SK-N-SH (cell line): ENCODE data around the gene SDHA. TPM values are rescaled to one million over a fixed set of nuclear protein-coding genes. Genes with fewer than 3 reads are reported as not detected.

Experiments used
- CTCF ChIA-PET: fragments of 300-600, 350-600 bp; formaldehyde crosslinking; extraction: SDS; loops from one replicate; lab custom pipeline; 2021; lab: Yijun Ruan, JAX
- POLR2A ChIA-PET: fragments of 350-600 bp; sonication (Branson Sonifier 250); formaldehyde crosslinking; extraction: SDS; loops from one replicate; lab custom pipeline; 2020; ENCODE audit warnings: antibody characterized with exemption, inconsistent platforms; lab: Yijun Ruan, JAX
- DNase-seq: peaks from one replicate; pipeline ENCODE4 v3.0.0; 2012
- H2AFZ ChIP-seq: fragments of 200-600 bp; sonication (generic); 2 replicates; pipeline ENCODE4 v1.8.1; 2016; ENCODE audit warnings: antibody characterized with exemption, mild to moderate bottlenecking, low read depth
- H3F3A ChIP-seq: fragments of 200-600 bp; sonication (generic); replicated peaks from 2 replicates; pipeline ENCODE3; 2016; ENCODE audit warnings: antibody characterized with exemption, mild to moderate bottlenecking; ENCODE audit not compliant: insufficient read depth
- H3K27ac ChIP-seq, 2 experiments: fragments of 200-500 bp in 1 of 2; fragments of 200-600 bp in 1 of 2; sonication (Bioruptor generic) in 1 of 2; sonication (generic), shearing (Covaris generic) in 1 of 2; 2 replicates each; pipeline versions ENCODE4 v1.5.1 to v1.6.1; 2014 to 2016; ENCODE audit warnings: low read depth in 2 of 2, inconsistent platforms in 1 of 2, low read length in 1 of 2, mild to moderate bottlenecking in 1 of 2, mixed read lengths in 1 of 2
- H3K27me3 ChIP-seq: fragments of 200-600 bp; sonication (generic), shearing (Covaris generic); 2 replicates; pipeline ENCODE4 v1.6.1; 2016; ENCODE audit warnings: mixed run types; ENCODE audit not compliant: insufficient read depth
- H3K36me3 ChIP-seq, 2 experiments: fragments of 200-500 bp in 1 of 2; fragments of 200-600 bp in 1 of 2; sonication (Bioruptor generic) in 1 of 2; sonication (generic) in 1 of 2; replicated peaks in 1 of 2; 2 replicates each; pipeline versions ENCODE3 to v1.5.1; 2014 to 2016; ENCODE audit warnings: low read length in 1 of 2, mild to moderate bottlenecking in 1 of 2; ENCODE audit not compliant: insufficient read depth in 2 of 2, control insufficient read depth in 1 of 2
- H3K4me1 ChIP-seq, 2 experiments: fragments of 200-500 bp in 1 of 2; fragments of 200-600 bp in 1 of 2; sonication (Bioruptor generic) in 1 of 2; sonication (generic), shearing (Covaris generic) in 1 of 2; 2 replicates each; pipeline versions ENCODE4 v1.5.1 to v1.6.1; 2014 to 2016; ENCODE audit warnings: low read depth in 1 of 2, low read length in 1 of 2, mixed run types in 1 of 2; ENCODE audit not compliant: insufficient read depth in 2 of 2, control insufficient read depth in 1 of 2
- H3K4me2 ChIP-seq: fragments of 200-600 bp; sonication (generic), shearing (Covaris generic); 2 replicates; pipeline ENCODE4 v1.6.1; 2017; ENCODE audit warnings: mixed run types
- H3K4me3 ChIP-seq, 2 experiments: fragments of 200-500 bp in 1 of 2; fragments of 200-600 bp in 1 of 2; sonication (Bioruptor generic) in 1 of 2; sonication (generic), shearing (Covaris generic) in 1 of 2; 2 replicates each; pipeline versions ENCODE4 v1.5.1 to v1.8.1; 2014 to 2016; ENCODE audit warnings: low read depth in 2 of 2, inconsistent platforms in 1 of 2, low read length in 1 of 2, mild to moderate bottlenecking in 1 of 2, mixed read lengths in 1 of 2, moderate library complexity in 1 of 2
- H3K79me2 ChIP-seq: fragments of 200-600 bp; sonication (generic); 2 replicates; pipeline ENCODE4 v1.8.1; 2017; ENCODE audit warnings: mild to moderate bottlenecking; ENCODE audit not compliant: insufficient read depth
- H3K9ac ChIP-seq: fragments of 200-600 bp; sonication (generic); 2 replicates; pipeline ENCODE4 v1.6.1; 2017; ENCODE audit warnings: mixed run types
- H3K9me2 ChIP-seq: fragments of 200-600 bp; sonication (generic); 2 replicates; pipeline ENCODE4 v1.6.1; 2017; ENCODE audit warnings: mixed run types
- H3K9me3 ChIP-seq: fragments of 200-600 bp; sonication (generic); 2 replicates; pipeline ENCODE4 v1.6.1; 2017; ENCODE audit warnings: mixed run types, mild to moderate bottlenecking, moderate library complexity
- H4K20me1 ChIP-seq: fragments of 200-600 bp; sonication (generic); 2 replicates; pipeline ENCODE4 v1.6.1; 2017; ENCODE audit warnings: mild to moderate bottlenecking, mixed run types; ENCODE audit not compliant: insufficient read depth
- CHD2 ChIP-seq: fragments of 150-350 bp; IDR thresholded peaks from 2 replicates; pipeline ENCODE4 v1.6.1; 2018; ENCODE audit warnings: low read length; ENCODE audit not compliant: partially characterized antibody
- EZH2phosphoT487 ChIP-seq: fragments of 200-600 bp; sonication (generic); IDR thresholded peaks from 2 replicates; pipeline ENCODE4 v1.6.1; 2017; ENCODE audit warnings: low read depth, mixed run types, mild to moderate bottlenecking, antibody characterized with exemption, moderate library complexity, borderline replicate concordance
- FOSL2 ChIP-seq: IDR thresholded peaks from 2 replicates; pipeline ENCODE4 v1.4.0; 2012; ENCODE audit warnings: low read depth, mild to moderate bottlenecking, moderate library complexity, borderline replicate concordance
- FOXJ3 ChIP-seq: sonication (generic); formaldehyde crosslinking; IDR thresholded peaks from 2 replicates; pipeline ENCODE4 v1.5.1; 2020; ENCODE audit warnings: mild to moderate bottlenecking, missing genetic modification reagents
- GATA2 ChIP-seq: sonication (generic); formaldehyde crosslinking; IDR thresholded peaks from 2 replicates; pipeline ENCODE4 v1.5.0; 2020; ENCODE audit warnings: mild to moderate bottlenecking, missing genetic modification reagents
- MEF2A ChIP-seq: IDR thresholded peaks from 2 replicates; pipeline ENCODE4 v1.4.0; 2012; ENCODE audit warnings: low read depth, borderline replicate concordance
- MXI1 ChIP-seq: IDR thresholded peaks from 2 replicates; pipeline ENCODE4 v1.6.1; 2012; ENCODE audit warnings: mild to moderate bottlenecking, low read depth, low read length, improper control_type of control experiment
- NRF1 ChIP-seq: IDR thresholded peaks from 2 replicates; pipeline ENCODE4 v1.6.1; 2012; ENCODE audit warnings: low read depth, mild to moderate bottlenecking, low read length
- POLR2AphosphoS5 ChIP-seq: IDR thresholded peaks from 2 replicates; pipeline ENCODE4 v1.6.1; 2012; ENCODE audit warnings: low read depth, low read length
- RAD21 ChIP-seq: IDR thresholded peaks from 2 replicates; pipeline ENCODE4 v1.6.1; 2012; ENCODE audit warnings: mild to moderate bottlenecking, low read length
- RFX5 ChIP-seq: IDR thresholded peaks from 2 replicates; pipeline ENCODE4 v1.6.1; 2012; ENCODE audit warnings: mild to moderate bottlenecking, improper control_type of control experiment, low read length
- RXRA ChIP-seq: IDR thresholded peaks from 2 replicates; pipeline ENCODE4 v1.4.0; 2012; ENCODE audit warnings: low read depth, mild to moderate bottlenecking, borderline replicate concordance
- SIN3A ChIP-seq: IDR thresholded peaks from 2 replicates; pipeline ENCODE4 v1.6.1; 2012; ENCODE audit warnings: low read depth, mild to moderate bottlenecking, low read length, moderate library complexity, borderline replicate concordance
- SMC3 ChIP-seq: IDR thresholded peaks from 2 replicates; pipeline ENCODE4 v1.6.1; 2012; ENCODE audit warnings: low read depth, low read length, improper control_type of control experiment
- TAF1 ChIP-seq: IDR thresholded peaks from 2 replicates; pipeline ENCODE4 v1.6.1; 2012; ENCODE audit warnings: low read depth, mild to moderate bottlenecking, low read length, moderate library complexity, borderline replicate concordance
- TCF12 ChIP-seq: IDR thresholded peaks from 2 replicates; pipeline ENCODE4 v1.4.0; 2012
- TEAD4 ChIP-seq: IDR thresholded peaks from 2 replicates; pipeline ENCODE4 v1.4.0; 2012; ENCODE audit warnings: mild to moderate bottlenecking, borderline replicate concordance; ENCODE audit not compliant: insufficient read depth
- YY1 ChIP-seq: IDR thresholded peaks from 2 replicates; pipeline ENCODE4 v1.4.0; 2012; ENCODE audit warnings: low read depth, mild to moderate bottlenecking
- WGBS: methylation state at CpG from one replicate; pipeline ENCODE4 v1.1.6; 2017; ENCODE audit warnings: low lambda C conversion rate; 5-methylcytosine and 5-hydroxymethylcytosine counted together
- polyA plus RNA-seq, 3 experiments: library from polyadenylated mRNA; depleted of rRNA; stranded (reverse); fragments of >200 nt; gene quantifications; 2 replicates each; pipeline ENCODE4 v1.2.3, GENCODE V29; 2012
- TF ChIP-seq, protein P1 (sequence below): fragments of 150-350 bp; IDR thresholded peaks from 2 replicates; pipeline ENCODE4 v1.6.1; 2017; ENCODE audit warnings: antibody characterized with exemption, low read length, low read depth, borderline replicate concordance
- TF ChIP-seq, protein P2 (sequence below): fragments of 150-350 bp; IDR thresholded peaks from 2 replicates; pipeline ENCODE4 v1.6.1; 2016; ENCODE audit warnings: mild to moderate bottlenecking, low read depth, low read length
- TF ChIP-seq, protein P3 (sequence below): IDR thresholded peaks from 2 replicates; pipeline ENCODE4 v1.4.0; 2012; ENCODE audit warnings: low read depth
- TF ChIP-seq, protein P4 (sequence below): IDR thresholded peaks from 2 replicates; pipeline ENCODE4; 2012

SDHA gene
- polyA plus RNA-seq, 1 of the 3 experiments (the other 2 are of a cell fraction) = 106 TPM

DNA sequence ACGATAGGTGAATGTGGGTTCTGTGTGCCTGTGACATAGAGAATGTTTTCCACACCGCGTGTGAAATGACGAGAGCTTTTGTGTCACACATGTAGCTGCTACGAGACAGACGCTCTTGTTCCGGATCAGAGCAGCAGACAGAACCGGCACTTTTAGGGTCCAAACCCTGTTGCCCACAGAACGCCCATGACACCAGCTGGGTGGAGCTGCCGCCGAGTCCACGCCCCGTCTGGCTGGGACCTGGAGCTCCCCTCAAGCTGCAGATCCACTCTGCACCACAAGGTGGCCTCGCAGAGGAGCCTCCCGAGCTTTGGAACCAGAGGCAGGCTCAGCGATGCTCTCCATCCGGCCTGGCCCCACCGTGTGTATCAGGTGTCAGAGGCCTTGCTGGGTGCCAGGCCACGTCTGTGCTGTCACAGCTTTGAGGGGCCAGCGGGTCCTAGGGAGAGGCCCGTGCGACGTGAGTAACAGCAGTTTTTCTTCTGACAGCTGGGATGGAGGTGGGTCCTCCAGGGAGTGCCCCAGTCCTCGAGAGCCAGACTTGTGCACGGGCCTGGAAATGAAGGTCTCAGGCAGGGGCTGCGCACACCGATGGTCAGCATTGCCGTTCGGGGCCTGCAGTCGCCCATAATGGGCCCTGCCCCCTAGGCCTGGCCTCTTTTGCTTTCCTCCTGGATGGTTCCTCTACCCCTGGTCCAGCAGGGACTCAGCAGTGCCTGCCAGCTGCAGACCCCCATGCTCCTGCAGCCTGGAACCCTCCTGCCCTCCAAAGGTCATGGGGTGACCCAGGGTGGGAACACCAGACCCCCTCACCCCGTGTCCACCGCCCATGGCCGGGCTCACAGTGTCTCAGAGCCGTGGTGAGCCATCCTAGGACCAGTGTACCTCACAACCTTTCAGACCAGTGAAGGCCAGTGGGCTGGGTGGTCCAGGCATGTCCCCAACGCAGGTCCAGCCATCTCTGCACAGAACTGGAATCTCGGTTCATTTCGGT lies 29.3 kb upstream of the SDHA start (continued):
- TF ChIP-seq, protein P1, sequence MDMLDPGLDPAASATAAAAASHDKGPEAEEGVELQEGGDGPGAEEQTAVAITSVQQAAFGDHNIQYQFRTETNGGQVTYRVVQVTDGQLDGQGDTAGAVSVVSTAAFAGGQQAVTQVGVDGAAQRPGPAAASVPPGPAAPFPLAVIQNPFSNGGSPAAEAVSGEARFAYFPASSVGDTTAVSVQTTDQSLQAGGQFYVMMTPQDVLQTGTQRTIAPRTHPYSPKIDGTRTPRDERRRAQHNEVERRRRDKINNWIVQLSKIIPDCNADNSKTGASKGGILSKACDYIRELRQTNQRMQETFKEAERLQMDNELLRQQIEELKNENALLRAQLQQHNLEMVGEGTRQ = no peak
- TF ChIP-seq RAD21 = peak; percentile 73
- no peak for TF ChIP-seq FOSL2
- TF ChIP-seq MXI1 = no peak; the same call in 1 of the 2 replicates
- peak; percentile 23; the same call in 1 of the 2 replicates for TF ChIP-seq TAF1
- TF ChIP-seq FOXJ3 = no peak
- TF ChIP-seq GATA2 (CRISPR knock-in tag) = no peak
- TF ChIP-seq, protein P2, sequence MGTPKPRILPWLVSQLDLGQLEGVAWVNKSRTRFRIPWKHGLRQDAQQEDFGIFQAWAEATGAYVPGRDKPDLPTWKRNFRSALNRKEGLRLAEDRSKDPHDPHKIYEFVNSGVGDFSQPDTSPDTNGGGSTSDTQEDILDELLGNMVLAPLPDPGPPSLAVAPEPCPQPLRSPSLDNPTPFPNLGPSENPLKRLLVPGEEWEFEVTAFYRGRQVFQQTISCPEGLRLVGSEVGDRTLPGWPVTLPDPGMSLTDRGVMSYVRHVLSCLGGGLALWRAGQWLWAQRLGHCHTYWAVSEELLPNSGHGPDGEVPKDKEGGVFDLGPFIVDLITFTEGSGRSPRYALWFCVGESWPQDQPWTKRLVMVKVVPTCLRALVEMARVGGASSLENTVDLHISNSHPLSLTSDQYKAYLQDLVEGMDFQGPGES = no peak
- TF ChIP-seq RFX5 = no peak

DNA sequence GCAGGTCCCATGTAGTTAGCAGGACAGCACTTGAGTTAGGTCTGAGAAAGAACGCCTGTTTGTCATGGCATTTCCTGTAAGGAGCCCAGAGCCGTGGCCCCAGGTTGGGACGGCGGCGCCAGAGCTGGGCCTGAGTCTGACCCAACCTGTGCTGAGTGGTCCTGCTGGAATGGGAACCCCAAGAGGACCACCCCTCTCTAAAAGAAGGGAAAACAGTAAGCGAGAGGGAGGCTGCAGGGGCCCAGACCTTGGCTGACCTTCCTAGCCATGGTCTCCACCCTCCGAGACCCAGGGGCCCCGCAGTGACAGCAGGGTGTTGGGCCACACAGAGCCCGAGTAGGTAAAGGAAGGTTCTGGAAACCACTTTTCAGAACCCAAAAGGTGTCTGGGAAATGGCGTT lies 28.6 kb upstream of the SDHA start:
- Histone ChIP-seq H2AFZ (no peak overlapping the region), H3K79me2 (no peaks in the 10 kb centered on the region), H3K4me2 (no peak overlapping the region), H3K9me3 (no peaks in the 10 kb centered on the region), H4K20me1 (no peaks in the 10 kb centered on the region), H3F3A (no peaks in the 10 kb centered on the region), H3K27me3 (no peaks in the 10 kb centered on the region), H3K9ac (no peak overlapping the region), H3K27ac (no peak overlapping the region), H3K4me1 (peaks cover 0 to 19% of the 10 kb centered on the region in 2 experiments; a peak in 1 of 4 replicates), H3K9me2 (no peaks in the 10 kb centered on the region), H3K36me3 (no peaks in the 10 kb centered on the region), H3K4me3 (no peak overlapping the region)
- WGBS = 82% methylated on average over 7 of the region's 10 CpGs
- no peak for TF ChIP-seq TEAD4
- TF ChIP-seq YY1 = no peak
- no peak for TF ChIP-seq CHD2
- TF ChIP-seq, protein P3, sequence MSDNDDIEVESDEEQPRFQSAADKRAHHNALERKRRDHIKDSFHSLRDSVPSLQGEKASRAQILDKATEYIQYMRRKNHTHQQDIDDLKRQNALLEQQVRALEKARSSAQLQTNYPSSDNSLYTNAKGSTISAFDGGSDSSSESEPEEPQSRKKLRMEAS = no peak
- TF ChIP-seq, protein P1 = no peak
- no peak for TF ChIP-seq SIN3A
- no peak for TF ChIP-seq SMC3
- no peak for TF ChIP-seq MEF2A
- TF ChIP-seq RXRA = no peak
- TF ChIP-seq EZH2phosphoT487 = no peak
- TF ChIP-seq TCF12 = no peak
- TF ChIP-seq, protein P4, sequence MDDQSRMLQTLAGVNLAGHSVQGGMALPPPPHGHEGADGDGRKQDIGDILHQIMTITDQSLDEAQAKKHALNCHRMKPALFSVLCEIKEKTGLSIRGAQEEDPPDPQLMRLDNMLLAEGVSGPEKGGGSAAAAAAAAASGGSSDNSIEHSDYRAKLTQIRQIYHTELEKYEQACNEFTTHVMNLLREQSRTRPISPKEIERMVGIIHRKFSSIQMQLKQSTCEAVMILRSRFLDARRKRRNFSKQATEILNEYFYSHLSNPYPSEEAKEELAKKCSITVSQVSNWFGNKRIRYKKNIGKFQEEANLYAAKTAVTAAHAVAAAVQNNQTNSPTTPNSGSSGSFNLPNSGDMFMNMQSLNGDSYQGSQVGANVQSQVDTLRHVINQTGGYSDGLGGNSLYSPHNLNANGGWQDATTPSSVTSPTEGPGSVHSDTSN = no peak
- TF ChIP-seq POLR2AphosphoS5 = no peak
- TF ChIP-seq NRF1 = no peak
- POLR2A ChIA-PET = no interaction called here
- CTCF ChIA-PET = interaction anchor here (1.5 to 2.1 kb wide), 6 partner anchors 11 to 253 kb away, joined by 4 to 10 read pairs (median 4); no protein-coding TSS in a partner anchor
- DNase-seq = no peak
